NCI-H446 (cell line): ENCODE measurements around the gene TRIML1.

Experiments used
- DNase-seq, 2 experiments: peaks; one replicate each; lab custom pipeline; 2025; lab: John Stamatoyannopoulos, UW

The TRIML1 gene, protein sequence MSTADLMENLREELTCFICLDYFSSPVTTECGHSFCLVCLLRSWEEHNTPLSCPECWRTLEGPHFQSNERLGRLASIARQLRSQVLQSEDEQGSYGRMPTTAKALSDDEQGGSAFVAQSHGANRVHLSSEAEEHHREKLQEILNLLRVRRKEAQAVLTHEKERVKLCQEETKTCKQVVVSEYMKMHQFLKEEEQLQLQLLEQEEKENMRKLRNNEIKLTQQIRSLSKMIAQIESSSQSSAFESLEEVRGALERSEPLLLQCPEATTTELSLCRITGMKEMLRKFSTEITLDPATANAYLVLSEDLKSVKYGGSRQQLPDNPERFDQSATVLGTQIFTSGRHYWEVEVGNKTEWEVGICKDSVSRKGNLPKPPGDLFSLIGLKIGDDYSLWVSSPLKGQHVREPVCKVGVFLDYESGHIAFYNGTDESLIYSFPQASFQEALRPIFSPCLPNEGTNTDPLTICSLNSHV

DNA sequence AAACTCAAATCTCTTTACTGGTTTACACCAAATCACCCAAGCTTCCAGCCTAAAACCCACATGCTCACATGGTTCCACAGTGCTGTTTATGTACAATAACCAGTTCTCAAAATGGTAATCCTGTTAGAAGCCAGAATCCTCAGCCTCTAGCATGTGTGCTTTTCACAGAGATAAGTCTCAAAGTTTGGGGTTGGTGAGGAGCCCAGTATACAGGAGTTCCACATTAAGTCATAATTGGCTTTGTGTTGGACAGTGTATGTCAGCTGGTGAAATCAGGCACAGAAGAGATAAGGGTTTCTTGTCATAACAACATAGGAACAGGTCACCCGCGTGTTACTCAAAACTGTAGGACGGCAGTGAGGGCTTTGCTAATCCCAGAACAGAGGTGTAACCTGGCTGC lies at the start of gene TRIML1:
TRIML1 (plus strand) TSS at position 301 of the 400 bp plus-strand sequence. CDS start 118 bp downstream, outside the sequence.
- DNase-seq, result no peak

DNA sequence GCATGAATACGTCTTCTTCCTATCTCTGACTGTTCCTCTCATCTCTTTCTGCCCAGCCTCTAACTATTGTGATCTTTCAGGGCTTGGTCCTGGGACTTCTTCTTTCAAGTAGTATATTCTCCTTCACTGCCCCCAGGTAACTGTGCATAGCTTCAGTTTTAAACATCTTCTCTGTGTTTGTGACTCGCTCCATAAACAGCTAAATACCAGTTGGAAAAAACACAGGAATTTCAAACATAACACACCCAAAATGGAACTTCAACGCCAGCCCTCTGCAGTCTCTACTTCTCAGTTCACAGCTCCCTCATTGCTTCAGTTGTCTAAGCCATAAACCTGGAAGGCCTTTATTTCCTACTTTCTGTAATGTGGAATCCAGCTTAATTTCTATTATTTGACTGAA lies 46.4 kb upstream of the TRIML1 start:
- no peak for DNase-seq

DNA sequence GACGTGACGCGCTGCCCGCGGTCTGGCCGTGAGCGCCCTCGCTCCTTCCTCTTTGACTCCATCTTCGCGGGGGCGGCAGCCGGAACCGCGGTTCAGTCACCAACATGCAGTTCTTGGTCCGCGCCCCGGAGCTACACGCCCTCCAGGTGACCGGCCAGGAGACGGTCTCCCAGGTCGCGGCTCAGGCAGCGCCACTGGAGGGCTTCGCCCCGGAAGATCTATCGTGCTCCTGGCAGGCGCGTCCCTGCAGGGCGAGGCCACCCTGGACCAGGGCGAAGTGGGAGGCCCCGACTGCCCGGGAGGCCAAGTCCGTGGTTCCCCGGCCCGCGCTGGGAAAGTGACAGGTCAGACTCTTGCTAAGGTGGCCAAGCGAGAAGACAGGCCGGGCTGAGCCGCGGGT lies 32.8 kb upstream of the TRIML1 start:
- no peak for DNase-seq

DNA sequence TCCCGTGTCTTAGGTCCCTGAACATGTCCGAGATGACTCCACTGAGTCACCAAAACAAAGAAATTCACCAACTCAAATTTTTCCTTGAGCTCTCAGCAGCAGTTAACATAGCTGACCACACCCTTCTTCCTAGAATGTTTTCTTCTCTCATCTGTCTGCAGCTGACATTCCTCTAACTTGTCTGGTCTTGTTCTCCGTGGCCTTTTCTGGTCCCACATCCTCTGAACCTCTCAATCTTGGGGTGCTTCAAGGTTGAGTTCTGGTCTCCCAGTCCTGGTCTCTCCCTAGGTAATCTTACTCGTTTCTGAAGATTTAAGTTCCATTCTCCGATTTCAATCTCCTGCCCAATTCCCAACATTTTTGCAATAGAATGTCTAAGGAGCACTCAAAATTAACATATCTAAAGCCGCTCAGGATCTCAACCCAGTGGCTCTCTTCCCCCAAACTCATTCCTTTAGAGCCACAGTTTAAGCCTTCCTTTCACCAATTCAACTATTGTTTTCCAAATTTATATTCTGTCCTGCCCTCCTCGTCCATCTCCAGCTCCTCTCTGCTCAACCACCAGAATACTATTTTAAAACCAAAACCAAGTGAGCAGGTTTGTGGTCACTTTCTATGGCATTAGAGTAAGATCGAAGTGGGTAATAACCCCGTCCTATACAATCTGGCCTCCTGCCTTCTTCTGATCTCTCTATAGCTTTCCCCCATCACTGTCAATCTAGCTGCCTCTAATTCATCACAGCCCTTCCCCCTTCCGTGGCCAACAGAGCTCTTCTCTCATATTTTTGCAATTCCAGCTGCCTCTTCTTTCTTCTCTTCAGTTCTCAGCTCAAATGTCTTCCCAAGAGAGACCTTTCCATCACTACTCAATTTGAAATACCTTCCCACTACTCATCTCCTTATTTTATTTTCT lies 31.1 kb upstream of the TRIML1 start:
- DNase-seq, result no peak

DNA sequence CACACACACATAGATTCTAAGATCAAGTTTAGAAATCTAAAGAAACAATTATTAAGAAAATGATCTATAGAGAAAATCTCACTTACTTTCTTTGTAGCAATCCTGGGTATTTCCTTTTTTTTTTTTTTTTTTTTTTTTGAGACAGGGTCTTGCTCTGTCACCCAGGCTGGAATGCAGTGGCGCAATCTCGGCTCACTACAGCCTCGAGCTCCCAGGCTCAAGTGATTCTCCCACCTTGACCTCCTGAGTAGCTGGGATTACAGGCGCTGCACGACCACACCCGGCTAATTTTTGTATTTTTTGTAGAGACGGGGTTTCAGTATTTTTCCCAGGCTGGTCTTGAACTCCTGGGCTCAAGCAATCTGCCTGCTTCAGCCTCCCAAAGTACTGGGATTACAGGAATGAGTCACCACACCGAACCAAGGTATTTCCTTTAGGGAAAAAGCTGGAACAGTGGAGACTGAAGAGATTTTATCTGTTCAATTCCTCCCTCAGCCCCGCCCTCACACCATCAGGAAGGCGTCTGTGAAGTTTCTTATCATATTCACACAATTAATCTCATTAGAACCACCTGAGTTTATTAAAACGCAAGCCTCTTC lies 30.0 kb upstream of the TRIML1 start, which contains the start of gene TRIML2:
TRIML2 (minus strand) TSS at position 447 of the 599 bp plus-strand sequence. CDS start 4,235 bp downstream, outside the sequence.
- no peak for DNase-seq

DNA sequence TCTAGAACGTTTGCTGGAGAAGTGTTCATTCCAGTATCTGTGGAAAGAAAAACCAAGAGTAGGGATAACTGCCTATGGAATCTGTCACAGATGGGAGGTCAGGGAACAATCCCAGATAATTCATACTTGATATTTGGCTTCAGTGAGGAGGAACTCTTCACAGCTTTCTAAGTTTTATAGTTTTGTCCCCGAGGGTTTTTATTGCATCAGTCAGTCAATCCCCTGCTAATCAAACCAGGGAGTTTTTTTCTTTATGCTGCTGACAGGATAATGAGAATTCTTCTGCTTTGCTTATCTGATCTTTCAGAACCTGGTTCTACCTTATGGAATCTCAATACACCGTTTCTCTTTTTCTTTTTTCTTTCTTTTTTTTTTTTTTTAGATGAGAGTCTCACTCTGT lies 29.2 kb upstream of the TRIML1 start:
- DNase-seq, result no peak

DNA sequence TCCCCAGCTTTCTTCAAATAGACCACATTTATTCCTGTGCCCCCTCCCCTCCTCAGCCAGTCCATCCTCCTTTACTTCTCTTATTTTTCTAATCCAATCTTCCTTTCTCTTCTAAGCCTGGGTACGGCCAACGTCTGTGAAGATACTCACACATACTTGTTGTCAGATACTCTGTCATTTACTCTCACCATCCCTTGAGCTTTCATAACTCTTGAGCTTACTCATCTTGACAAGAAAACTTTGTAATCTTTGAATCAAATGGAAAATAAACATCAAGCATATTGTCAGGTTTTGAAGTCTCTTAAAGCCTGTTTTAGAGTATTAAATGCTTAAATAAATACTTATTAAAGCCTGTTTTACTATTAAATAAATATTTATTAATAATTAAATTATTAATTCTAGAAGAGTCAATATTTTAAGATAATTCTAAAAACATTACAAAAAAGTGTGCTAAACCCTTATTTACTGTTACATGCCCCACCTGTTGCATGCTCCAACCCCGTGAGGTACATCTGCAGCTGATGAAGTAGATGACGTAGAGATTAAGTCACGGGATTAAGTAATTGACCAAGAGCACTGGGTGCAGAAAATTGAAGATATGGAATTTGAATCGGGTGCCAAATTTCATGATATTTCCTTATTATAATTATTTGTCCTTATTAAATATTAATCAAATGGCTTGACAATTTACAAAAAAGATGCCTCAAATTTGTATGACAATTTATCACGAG lies 28.3 kb upstream of the TRIML1 start:
- no peak for DNase-seq

DNA sequence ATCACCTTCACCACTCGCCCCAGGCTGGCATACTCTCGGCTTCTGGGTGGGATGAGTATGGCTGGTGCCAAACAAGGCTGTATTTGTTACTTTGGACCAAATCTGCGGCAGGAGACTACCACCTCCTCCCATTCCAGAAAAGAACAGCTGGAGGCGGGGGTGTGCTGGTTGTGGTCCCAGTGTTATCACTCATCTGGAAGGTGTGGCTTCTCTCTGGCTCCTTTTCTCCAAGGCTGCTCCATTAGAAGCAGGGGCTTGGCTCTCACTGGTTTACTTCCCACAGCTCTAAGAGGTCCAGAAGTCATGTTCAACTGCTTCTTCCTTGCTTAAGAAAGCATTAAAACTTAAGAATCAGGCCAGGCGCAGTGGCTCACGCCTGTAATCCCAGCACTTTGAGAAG lies 27.3 kb upstream of the TRIML1 start:
- no peak for DNase-seq

DNA sequence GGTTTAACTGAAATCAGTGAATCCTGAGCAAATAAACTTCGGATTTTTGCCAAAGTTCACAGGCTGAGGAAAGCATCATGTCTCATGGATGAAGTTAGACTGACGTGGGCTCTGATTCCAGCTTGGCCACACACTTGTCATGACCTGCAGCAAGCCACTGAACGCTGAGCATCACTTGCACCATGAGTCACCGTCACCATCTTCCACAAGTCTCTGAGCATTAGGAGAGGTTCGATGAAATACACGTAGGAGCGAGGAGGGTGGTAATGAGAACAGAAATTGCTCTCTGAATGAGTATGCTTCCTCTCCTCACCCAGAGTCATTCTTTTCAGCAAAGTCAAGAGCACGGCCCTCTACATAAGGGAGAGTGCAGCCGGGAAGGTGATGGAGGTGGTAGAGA lies 26.1 kb upstream of the TRIML1 start:
- DNase-seq, result no peak

DNA sequence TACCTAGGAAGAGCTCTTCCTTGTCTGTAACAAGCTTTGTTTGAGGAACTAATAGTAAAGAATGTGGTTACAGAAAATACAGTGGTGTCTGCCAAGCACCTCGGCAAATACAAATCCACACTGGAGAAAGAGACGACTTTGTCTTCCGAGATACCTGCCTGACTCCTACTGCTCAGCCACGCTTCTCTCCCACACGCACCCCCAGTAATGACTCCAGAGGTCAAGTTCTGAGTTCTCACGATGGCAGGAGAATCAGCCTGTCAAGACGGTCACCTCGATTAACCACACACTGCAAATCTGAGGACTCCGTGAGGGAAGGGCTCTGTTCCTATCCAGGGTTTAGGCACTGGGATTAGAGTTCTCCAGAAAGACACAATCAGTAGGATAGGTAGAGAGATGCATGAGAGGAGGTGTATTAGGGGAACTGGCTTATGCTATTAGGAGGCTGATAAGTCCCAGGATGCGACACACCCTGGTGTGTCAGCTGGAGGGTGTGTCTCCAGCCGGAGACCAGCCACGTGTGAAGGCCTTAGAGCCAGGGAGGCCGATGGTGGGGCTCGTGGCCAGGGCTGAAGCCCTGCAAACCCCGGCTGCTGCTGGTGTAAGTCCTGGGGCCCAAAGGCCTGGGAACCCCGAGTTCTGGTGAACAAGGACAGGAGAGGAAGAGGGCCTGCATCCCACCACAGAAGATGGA lies 21.5 kb upstream of the TRIML1 start:
- DNase-seq, result no peak

DNA sequence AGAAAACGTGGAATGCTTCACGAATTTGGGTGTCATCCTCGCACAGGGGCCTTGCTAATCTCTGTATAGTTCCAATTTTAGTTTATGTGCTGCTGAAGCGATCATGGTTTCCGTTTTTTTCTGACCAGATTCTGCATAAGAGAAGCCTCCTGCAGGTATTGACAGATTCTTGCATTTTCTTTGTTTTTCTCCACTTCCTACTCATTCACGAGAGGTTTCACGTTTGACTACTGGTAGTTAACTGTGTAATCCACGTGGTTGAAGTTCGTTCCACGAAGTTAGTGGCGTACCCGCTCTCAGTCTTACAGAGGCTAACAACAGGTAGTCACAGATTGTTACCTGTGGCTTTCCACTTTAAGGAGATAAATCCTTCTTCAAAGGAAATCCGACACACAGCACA lies 17.7 kb upstream of the TRIML1 start:
- no peak for DNase-seq

DNA sequence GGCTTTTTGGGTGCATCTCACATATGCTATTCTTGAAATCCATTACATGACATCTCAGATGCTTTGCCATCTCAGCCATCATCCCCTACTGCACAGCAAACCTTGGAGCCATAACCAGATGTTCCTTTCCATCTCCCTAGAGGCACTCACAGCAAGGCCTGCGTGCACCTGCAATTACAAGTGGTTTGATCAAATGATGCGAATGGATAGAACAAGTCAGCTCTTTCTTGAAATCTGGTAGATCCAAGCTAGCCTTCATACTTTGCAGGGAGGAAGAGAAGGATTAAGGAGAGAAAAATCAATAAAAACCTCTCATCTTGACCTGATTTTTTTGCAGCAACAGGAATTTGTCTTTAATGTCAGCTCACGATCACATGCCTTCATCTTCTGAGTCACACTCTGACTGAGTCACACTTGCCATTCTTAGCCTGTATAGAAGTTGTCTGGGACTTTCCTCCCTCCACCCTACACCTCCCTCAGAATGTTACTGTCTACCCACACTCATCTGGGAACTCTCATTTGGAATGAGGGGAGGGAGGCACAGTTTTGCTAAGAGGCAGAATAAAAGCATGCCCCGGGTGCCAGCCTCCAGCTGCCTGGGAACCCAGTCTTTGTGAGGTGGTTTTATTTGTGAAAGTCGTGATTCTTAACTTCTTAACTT lies 11.9 kb upstream of the TRIML1 start:
- no peak for DNase-seq

DNA sequence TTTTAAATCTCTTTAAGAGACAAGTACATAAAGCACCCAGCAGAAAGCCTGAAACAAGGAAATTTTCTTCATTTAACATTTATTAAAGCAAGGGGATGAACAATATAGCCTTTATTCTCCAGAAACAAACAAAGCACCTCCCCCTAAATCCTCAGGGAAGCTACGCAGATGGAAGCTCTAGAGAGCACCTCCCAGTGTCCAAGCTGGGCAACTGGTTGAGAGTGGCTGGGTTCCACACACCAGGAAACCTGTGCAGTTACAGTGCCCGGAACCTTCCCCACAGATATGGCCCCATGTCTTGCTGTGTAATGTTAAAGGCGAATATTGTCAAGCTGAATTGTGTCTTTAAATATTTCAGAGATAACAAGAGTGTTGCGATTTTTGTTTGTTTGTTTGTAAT lies 8.9 kb upstream of the TRIML1 start:
- no peak for DNase-seq

DNA sequence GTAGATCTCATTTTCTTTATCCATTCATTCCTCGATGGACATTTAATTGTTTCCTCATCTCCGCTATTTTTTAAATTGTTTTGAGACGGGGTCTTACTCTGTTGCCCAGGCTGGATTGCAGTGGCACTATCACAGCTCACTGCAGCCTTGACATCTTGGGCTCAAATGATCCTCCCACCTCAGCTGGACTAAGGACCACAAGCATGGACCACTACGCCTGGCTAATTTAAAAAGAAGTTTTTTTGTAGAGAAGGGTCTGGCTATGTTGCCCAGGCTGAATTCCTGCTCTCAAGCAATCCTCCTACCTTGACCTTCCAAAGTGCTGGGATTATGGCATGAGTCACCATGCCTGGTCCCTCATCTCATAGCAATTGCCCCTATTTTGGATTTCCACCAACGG lies 7.0 kb upstream of the TRIML1 start:
- DNase-seq, result no peak

DNA sequence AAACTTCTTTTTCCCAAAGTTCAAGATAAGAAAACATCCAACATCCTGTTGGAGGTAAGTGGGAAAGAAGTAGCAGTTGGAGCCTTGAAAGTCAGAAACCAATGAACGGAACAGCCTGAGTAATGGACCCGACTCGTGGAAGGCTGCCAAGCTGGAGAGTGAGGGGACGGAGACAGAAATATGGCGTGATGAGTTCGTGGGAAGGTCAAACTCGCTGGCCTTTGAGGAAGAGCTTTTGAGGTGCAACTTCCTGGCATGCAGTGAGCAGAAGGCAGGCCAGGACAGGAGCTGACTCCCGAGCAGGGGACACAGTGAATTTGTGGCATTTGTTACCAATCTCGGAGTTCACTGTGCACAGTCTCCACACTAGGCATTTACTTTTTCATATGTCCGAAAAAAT lies 1.0 kb upstream of the TRIML1 start:
- no peak for DNase-seq

DNA sequence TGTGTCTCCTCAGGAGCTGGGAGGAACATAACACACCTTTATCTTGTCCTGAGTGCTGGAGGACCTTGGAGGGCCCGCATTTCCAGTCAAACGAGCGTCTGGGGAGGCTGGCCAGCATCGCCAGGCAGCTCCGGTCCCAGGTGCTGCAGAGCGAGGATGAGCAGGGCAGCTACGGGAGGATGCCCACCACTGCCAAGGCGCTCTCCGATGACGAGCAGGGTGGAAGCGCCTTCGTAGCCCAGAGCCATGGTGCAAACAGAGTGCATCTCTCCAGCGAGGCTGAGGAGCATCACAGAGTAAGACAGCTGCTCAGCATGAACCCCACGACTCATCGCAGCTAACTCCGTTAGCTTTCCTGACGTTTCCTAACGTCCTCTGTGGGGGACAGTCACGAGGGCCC lies 430 bp downstream of the TRIML1 start:
- no peak for DNase-seq

DNA sequence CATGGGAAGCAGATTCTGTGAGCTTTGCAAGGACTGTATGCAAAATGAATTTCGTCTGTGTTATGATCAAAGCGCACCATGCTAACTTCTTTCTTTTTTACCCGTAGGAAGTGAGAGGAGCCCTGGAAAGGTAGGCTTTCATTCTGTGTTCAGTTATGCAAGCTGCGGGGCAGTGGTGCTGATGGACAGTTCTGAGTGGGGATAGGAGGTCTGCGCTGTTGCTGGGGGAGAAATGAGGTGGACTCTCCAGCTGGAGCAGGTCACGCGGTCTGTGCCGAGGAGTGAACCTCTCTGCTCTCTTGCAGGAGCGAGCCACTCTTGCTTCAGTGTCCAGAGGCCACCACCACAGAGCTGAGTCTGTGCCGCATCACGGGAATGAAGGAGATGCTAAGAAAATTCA lies 4.5 kb downstream of the TRIML1 start:
- DNase-seq, result no peak

DNA sequence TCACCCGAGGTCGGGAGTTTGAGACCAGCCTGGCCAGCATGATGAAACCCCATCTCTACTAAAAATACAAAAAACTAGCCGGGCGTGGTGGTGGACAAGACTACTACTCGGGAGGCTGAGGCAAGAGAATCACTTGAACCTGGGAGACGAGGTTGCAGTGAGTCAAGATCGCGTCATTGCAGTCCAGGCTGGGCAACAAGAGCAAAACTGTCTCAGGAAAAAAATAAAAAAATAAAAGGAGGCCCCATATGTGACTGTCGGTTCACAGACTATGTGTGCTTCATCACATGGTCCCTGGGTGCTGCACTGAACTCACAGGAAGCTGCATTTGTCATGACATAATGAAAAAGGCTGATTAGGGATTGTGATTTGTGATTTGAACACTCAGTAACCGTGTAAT lies 6.4 kb downstream of the TRIML1 start:
- DNase-seq, result no peak

DNA sequence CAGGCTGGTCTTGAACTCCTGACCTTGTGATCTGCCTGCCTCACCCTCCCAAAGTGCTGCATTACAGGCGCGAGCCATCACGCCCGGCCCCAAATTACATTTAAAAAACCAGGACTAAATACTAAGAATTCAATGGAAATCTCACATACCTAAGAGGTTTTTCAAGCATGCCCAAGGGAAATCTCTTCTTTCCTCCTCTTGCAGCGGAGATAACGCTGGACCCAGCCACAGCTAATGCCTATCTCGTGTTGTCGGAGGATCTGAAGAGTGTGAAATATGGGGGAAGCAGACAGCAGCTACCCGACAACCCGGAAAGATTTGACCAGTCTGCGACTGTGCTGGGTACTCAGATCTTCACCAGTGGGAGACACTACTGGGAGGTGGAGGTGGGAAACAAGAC lies 7.4 kb downstream of the TRIML1 start:
- no peak for DNase-seq

DNA sequence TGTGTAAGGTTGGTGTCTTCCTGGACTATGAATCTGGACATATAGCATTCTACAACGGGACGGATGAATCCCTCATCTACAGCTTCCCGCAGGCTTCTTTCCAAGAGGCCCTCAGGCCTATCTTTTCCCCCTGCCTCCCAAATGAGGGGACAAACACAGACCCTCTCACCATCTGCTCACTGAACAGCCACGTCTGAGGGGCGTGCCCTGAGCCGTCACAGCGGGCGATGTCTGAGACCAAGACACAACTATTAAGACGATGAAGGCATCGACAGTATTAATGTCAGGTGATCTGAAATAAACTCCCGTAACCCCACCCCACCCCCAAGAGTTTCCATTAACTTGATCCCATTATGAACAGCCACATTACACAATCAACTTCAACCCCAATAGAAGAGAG lies 7.9 kb downstream of the TRIML1 start:
- no peak for DNase-seq

DNA sequence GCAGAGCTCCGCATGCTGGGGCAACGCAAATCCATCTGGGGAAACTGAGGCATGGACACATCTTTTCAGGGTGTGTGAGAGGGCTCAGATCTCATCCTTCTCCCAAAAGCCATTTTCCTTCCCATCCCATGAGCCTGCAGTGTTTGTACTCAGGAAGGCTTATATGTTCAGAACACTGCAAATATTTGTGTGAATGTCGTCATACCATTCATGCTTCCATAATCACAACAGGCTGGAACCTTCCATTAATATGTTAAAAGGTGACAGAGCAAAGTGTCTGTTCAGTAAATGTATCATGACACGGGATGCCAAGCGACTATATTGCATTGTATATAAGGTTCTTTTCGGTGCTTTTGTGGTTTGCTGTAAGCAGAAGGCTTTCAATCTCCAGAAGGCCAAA lies 8.5 kb downstream of the TRIML1 start:
- DNase-seq, result no peak
